ENCODE measurements around the gene DPPA4.

Gene DPPA4

DNA sequence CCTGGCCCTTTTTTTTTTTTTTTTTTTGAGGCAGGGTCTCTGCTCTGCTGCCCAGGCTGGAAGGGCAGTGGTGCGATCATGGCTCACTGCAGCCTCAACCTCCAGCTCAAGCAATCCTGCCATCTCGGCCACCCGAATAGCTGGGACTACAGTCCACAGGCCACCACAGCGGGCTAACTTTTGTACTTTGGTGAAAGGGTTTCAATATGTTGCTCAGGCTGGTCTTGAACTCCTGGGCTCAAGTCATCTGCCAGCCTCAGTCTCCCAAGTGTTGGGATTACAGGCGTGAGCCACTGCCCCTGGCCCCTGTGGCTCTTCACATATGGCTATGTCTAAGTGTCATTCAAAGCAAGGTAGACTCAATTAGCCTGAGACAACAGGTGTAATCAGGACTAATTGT lies 12.2 kb downstream of the DPPA4 start:
- DNase-seq (no peak), ATAC-seq (replicated peaks) (no peak)
- no peaks in the 10 kb centered on the region for H3K27me3 Mint-ChIP-seq
- H3K36me3 Mint-ChIP-seq = no peaks in the 10 kb centered on the region
- no peak overlapping the region for H3K4me3 Mint-ChIP-seq
- H3K4me1 Mint-ChIP-seq = no peaks in the 10 kb centered on the region
- no peak overlapping the region for H3K27ac Mint-ChIP-seq
- peaks cover 0 to 1% of the 10 kb centered on the region in 2 donors for H3K9me3 Mint-ChIP-seq

DNA sequence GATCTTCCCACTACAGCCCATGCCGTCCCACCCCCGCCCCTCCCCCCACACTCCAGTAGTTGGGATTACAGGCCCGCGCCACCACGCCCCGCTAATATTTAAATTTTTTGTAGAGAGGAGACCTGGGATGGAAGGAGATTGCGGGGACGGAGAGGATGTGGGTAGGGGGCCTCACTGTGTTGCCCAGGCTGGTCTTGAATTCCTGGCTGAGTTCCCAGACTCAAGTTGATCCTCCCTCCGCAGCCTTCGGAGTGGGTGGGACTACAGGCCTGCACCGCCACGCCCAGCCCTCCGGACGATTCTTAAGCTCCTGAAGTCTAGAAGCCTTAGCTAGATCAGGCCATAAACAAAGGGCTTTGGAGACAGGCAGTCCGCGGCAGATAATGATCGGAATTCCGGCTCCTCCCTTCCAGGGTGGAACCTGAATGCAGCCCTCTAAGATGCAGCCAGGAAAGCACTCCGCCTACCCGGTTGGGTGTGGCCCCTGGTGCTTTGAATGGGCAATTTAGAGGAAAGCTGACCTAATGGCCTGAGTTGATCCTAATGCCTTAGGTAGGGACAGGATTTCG lies 21.1 kb downstream of the DPPA4 start, which contains the start of gene DPPA2:
DPPA2 (minus strand) TSS at position 356 of the 569 bp plus-strand sequence. CDS start 1,975 bp downstream, outside the sequence.
- Mint-ChIP-seq H3K27me3 (no peaks in the 10 kb centered on the region), H3K9me3 (peaks cover 0 to 2% of the 10 kb centered on the region in 2 donors), H3K36me3 (no peaks in the 10 kb centered on the region), H3K27ac (no peak within 1 kb of the TSS), H3K4me3 (no peak within 1 kb of the TSS), H3K4me1 (no peaks in the 10 kb centered on the region)
- DNase-seq = no peak
- no peak for ATAC-seq (replicated peaks)

DNA sequence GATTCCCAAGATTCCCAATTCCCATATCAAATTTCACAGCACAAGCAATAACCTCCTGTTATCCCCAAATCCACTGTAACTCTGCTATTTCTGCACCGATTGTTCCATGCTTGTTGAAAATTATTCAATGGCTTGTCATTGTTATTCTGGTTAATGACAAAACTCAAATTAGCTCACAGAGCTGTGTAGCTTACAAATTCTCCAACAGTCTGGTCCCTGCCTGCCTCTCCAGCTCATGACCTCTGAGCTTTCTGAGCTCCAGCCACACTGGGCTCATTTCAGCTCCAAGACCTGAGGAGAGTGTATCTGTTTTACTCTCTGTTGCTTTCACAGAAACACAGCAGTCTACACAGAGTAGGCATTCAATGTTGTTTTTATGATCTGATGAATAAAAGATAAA lies 24.3 kb downstream of the DPPA4 start:
- no peaks in the 10 kb centered on the region for H3K36me3 Mint-ChIP-seq
- H3K27me3 Mint-ChIP-seq = no peaks in the 10 kb centered on the region
- ATAC-seq (replicated peaks) = no peak

DNA sequence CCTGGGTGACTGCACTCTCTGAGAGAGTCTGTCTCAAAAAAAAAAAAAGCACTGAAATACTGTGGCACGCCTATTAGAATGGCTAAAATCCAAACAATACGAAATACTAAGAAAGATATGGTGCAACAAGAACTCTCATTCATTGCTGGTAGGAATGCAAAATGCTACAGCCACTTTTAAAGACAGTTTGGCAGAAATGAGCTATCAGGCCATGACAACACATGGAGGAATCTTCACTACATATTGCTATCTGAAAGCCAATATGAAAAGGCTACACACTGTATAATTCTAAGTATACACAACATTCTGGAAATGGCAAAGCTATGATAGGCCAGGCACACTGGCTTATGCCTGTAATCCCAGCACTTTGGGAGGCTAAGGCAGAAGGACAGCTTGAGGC lies 39.9 kb downstream of the DPPA4 start:
- DNase-seq (no peak), ATAC-seq (replicated peaks) (no peak)
- no peak overlapping the region for H3K4me3 Mint-ChIP-seq
- no peaks in the 10 kb centered on the region for H3K9me3 Mint-ChIP-seq
- H3K27ac Mint-ChIP-seq = no peak overlapping the region
- no peaks in the 10 kb centered on the region for H3K36me3 Mint-ChIP-seq
- H3K4me1 Mint-ChIP-seq = no peaks in the 10 kb centered on the region
- peaks cover 0 to 4% of the 10 kb centered on the region in 2 donors for H3K27me3 Mint-ChIP-seq

More for the DNA sequence above, 24.3 kb downstream of the DPPA4 start:
- no peak overlapping the region for H3K27ac Mint-ChIP-seq
- no peak overlapping the region for H3K4me3 Mint-ChIP-seq
- H3K9me3 Mint-ChIP-seq = peaks cover 3 to 4% of the 10 kb centered on the region in 2 donors
- no peak for DNase-seq
- no peaks in the 10 kb centered on the region for H3K4me1 Mint-ChIP-seq

DNA sequence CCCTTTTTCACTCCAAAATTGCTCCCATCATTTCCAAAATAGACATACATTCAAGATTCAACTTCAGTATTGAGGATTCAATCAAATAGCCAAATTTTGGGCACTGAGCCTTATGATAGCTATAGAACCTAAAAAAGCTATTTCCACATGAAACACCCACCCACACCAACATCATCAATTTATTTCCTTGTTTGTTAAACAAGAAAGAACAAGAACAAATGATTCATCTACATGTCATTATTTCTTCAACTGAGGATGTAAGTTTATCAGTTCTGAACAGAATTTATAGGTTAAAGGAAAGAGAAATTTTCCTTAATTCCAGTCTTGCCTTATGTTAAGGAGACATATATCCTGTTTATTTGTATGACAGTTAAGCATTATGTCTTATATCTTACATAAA lies 53.3 kb downstream of the DPPA4 start:
- DNase-seq (no peak), ATAC-seq (replicated peaks) (no peak)
- Mint-ChIP-seq H3K27me3 (no peaks in the 10 kb centered on the region), H3K4me1 (no peaks in the 10 kb centered on the region), H3K36me3 (no peaks in the 10 kb centered on the region), H3K27ac (no peak overlapping the region), H3K4me3 (no peak overlapping the region), H3K9me3 (no peaks in the 10 kb centered on the region)

DNA sequence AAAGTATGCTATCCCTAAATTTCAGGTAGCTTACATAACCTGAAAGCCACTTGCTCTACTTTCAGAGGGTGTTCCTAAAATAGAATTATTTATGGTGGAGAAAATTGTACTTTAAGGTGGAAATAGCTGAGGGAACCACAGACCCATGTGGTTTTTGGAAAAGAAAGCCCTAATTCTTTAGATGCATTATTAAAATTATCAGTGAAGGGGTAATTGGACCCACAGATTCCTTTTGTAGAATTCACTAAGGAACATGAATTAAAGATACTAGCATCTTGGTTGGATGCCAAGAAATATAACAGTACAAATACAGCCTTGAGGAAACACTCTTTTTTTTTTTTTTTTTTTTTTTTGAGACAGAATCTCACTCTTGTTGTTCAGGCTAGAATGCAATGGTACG lies 58.8 kb downstream of the DPPA4 start:
- no peaks in the 10 kb centered on the region for H3K4me1 Mint-ChIP-seq

DNA sequence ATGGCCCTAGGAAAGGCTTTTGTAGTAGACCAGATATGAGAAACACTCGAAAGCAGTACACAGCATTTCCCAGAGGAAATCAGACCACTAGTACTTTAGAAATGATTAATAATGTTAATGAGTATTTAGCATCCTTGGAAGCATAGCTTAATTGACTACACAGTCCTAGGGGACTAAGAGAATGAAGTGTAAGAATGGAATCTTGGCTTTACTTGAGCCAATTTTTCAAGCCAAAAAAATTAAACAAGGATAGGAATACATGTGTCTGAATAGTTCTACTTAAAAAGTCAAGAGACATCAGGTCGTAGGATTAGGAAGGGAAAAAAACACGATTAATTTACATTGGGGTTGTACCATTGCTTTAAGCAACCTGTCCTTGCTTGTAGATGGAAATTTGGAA lies 59.2 kb downstream of the DPPA4 start:
- H3K4me3 Mint-ChIP-seq = no peak overlapping the region
- no peaks in the 10 kb centered on the region for H3K9me3 Mint-ChIP-seq
- DNase-seq = no peak
- H3K4me1 Mint-ChIP-seq = no peaks in the 10 kb centered on the region
- H3K27ac Mint-ChIP-seq = no peak overlapping the region
- no peak for ATAC-seq (replicated peaks)
- H3K27me3 Mint-ChIP-seq = peaks cover 0 to 6% of the 10 kb centered on the region in 2 donors
- H3K36me3 Mint-ChIP-seq = no peaks in the 10 kb centered on the region

More for the DNA sequence above, 58.8 kb downstream of the DPPA4 start:
- Mint-ChIP-seq H3K36me3 (no peaks in the 10 kb centered on the region), H3K27ac (no peak overlapping the region), H3K4me3 (no peak overlapping the region), H3K9me3 (no peaks in the 10 kb centered on the region), H3K27me3 (peaks cover 0 to 4% of the 10 kb centered on the region in 2 donors)
- DNase-seq (no peak), ATAC-seq (replicated peaks) (no peak)
